HEK293 (cell line): ENCODE measurements around the gene COL4A1.

ENCODE experiments used
- KLF10 ChIP-seq: fragments of 450-650 bp; IDR thresholded peaks from 2 replicates; pipeline ENCODE4 v1.5.1; 2018; ENCODE audit warnings: missing biosample characterization, mild to moderate bottlenecking, missing genetic modification characterization
- KLF9 ChIP-seq: fragments of 450-650 bp; formaldehyde crosslinking; IDR thresholded peaks from 2 replicates; pipeline ENCODE4 v1.5.1; 2016; ENCODE audit warnings: missing biosample characterization, missing genetic modification characterization, low read depth
- REPIN1 ChIP-seq: fragments of 450-650 bp; formaldehyde crosslinking; IDR thresholded peaks from 2 replicates; pipeline ENCODE4 v1.5.1; 2017; ENCODE audit warnings: missing biosample characterization, missing genetic modification characterization, low read depth
- ZNF423 ChIP-seq: fragments of 450-650 bp; formaldehyde crosslinking; IDR thresholded peaks from 2 replicates; pipeline ENCODE4 v1.5.1; 2016; ENCODE audit warnings: missing biosample characterization, missing genetic modification characterization
- ZNF529 ChIP-seq: fragments of 450-650 bp; formaldehyde crosslinking; IDR thresholded peaks from 2 replicates; pipeline ENCODE4 v1.5.1; 2017; ENCODE audit warnings: missing genetic modification characterization, missing biosample characterization; ENCODE audit not compliant: insufficient replicate concordance
- TF ChIP-seq, protein P1 (sequence below): fragments of 450-650 bp; formaldehyde crosslinking; IDR thresholded peaks from 2 replicates; pipeline ENCODE4 v1.5.1; 2016; ENCODE audit warnings: missing biosample characterization, missing genetic modification characterization
- TF ChIP-seq, protein P2 (sequence below): fragments of 450-650 bp; formaldehyde crosslinking; IDR thresholded peaks from 2 replicates; pipeline ENCODE4 v1.5.1; 2016; ENCODE audit warnings: missing biosample characterization, missing genetic modification characterization
- TF ChIP-seq, protein P3 (sequence below): fragments of 450-650 bp; formaldehyde crosslinking; IDR thresholded peaks from 2 replicates; pipeline ENCODE4 v1.5.1; 2016; ENCODE audit warnings: missing biosample characterization, missing genetic modification characterization

DNA sequence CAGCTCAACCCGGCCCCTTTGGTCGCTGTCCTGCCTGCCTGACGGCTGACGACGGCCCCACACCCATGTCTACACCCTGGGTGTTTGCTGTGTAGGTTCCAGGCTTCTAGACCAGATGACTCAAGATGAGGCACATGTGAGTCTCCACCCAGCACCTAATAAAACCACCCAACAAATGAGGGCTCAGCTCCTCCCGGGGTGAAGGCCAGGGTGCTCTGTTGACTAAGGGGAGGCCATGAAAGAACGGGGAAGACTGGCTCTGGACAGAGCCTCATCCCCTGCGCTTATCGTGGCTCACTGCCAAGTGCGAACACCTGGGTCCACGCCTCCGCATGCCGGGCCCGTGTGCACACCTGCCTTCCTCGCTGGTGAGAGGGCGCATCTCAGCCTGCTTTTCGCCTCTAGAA is 39.7 kb upstream of the COL4A1 start:
- no peak for TF ChIP-seq ZNF529 (tag by site-specific recombination)
- TF ChIP-seq, protein P1, sequence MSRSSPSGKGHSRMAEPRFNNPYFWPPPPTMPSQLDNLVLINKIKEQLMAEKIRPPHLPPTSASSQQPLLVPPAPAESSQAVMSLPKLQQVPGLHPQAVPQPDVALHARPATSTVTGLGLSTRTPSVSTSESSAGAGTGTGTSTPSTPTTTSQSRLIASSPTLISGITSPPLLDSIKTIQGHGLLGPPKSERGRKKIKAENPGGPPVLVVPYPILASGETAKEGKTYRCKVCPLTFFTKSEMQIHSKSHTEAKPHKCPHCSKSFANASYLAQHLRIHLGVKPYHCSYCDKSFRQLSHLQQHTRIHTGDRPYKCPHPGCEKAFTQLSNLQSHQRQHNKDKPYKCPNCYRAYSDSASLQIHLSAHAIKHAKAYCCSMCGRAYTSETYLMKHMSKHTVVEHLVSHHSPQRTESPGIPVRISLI (tag by site-specific recombination): no peak
- TF ChIP-seq, protein P2, sequence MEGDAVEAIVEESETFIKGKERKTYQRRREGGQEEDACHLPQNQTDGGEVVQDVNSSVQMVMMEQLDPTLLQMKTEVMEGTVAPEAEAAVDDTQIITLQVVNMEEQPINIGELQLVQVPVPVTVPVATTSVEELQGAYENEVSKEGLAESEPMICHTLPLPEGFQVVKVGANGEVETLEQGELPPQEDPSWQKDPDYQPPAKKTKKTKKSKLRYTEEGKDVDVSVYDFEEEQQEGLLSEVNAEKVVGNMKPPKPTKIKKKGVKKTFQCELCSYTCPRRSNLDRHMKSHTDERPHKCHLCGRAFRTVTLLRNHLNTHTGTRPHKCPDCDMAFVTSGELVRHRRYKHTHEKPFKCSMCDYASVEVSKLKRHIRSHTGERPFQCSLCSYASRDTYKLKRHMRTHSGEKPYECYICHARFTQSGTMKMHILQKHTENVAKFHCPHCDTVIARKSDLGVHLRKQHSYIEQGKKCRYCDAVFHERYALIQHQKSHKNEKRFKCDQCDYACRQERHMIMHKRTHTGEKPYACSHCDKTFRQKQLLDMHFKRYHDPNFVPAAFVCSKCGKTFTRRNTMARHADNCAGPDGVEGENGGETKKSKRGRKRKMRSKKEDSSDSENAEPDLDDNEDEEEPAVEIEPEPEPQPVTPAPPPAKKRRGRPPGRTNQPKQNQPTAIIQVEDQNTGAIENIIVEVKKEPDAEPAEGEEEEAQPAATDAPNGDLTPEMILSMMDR (tag by site-specific recombination): no peak
- no peak for TF ChIP-seq REPIN1 (tag by site-specific recombination)
- TF ChIP-seq, protein P3, sequence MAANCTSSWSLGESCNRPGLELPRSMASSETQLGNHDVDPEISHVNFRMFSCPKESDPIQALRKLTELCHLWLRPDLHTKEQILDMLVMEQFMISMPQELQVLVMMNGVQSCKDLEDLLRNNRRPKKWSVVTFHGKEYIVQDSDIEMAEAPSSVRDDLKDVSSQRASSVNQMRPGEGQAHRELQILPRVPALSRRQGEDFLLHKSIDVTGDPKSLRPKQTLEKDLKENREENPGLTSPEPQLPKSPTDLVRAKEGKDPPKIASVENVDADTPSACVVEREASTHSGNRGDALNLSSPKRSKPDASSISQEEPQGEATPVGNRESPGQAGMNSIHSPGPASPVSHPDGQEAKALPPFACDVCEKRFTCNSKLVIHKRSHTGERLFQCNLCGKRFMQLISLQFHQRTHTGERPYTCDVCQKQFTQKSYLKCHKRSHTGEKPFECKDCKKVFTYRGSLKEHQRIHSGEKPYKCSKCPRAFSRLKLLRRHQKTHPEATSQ (tag by site-specific recombination): no peak
- no peak for TF ChIP-seq KLF10 (tag by site-specific recombination)
- no peak for TF ChIP-seq ZNF423 (tag by site-specific recombination)
- no peak for TF ChIP-seq KLF9 (tag by site-specific recombination)
